ENCODE data around the gene RNF213. TPM values are rescaled to one million over a fixed set of nuclear protein-coding genes. Genes with fewer than 3 reads are reported as not detected.

RNF213 gene
- total and polyA plus RNA-seq, 2 of the 8 experiments (the other 6 are each of a cell fraction or from before 2014, with no cell fraction given), result 33.8 to 62.8 TPM

GRCh38 chr17:80431246-80432195 is 170.9 kb downstream of the RNF213 start:
- Histone ChIP-seq H2BK5ac (ENCODE audit: low read depth, low read length) (no peak overlapping the region), H4K8ac (ENCODE audit: extremely low read depth, insufficient read depth, low read length) (no peak overlapping the region), H2BK12ac (ENCODE audit: low read depth, low read length) (no peak overlapping the region), H3K79me1 (ENCODE audit: low read depth, low read length) (no peaks in the 10 kb centered on the region), H3K4ac (replicated peaks; ENCODE audit: insufficient read length, low read depth, low read length) (no peak overlapping the region), H3K4me3 (ENCODE audit: extremely low read depth in 1 of 4, insufficient read depth in 2 of 4, low read depth in 3 of 4, low read length in 4 of 4) (no peak overlapping the region), H3K9ac (replicated peaks in 1 of 4; ENCODE audit: extremely low read depth in 1 of 4, low read depth in 3 of 4, low read length in 3 of 4) (no peak overlapping the region), H2AFZ (ENCODE audit: low read length) (no peak overlapping the region), H3K18ac (ENCODE audit: extremely low read depth, low read length) (no peak overlapping the region), H4K20me1 (replicated peaks in 1 of 2; ENCODE audit: control insufficient read depth in 1 of 2, insufficient read depth in 2 of 2, low read length in 2 of 2) (peaks cover 0 to 2% of the 10 kb centered on the region in 2 experiments), H4K91ac (replicated peaks; ENCODE audit: insufficient read length, low read length) (no peak overlapping the region), H3K27me3 (replicated peaks in 1 of 4; ENCODE audit: control insufficient read depth in 3 of 4, extremely low read depth in 1 of 4, insufficient read depth in 3 of 4, low read length in 3 of 4) (peaks cover 0 to 2% (median 0%) of the 10 kb centered on the region in 4 experiments; a peak in 2 of 7 replicates), H3K23me2 (ENCODE audit: low read depth, low read length) (no peaks in the 10 kb centered on the region), H3K4me2 (ENCODE audit: insufficient read depth in 1 of 2, low read depth in 2 of 2, low read length in 2 of 2) (no peak overlapping the region), H3K36me3 (ENCODE audit: control insufficient read depth in 2 of 4, insufficient read depth in 4 of 4, low read length in 3 of 4) (no peaks in the 10 kb centered on the region; a peak in 1 of 8 replicates), H2BK15ac (ENCODE audit: low read length) (no peak overlapping the region), H3K27ac (ENCODE audit: low read depth, low read length) (no peak overlapping the region), H3K79me2 (ENCODE audit: control insufficient read depth in 1 of 2, insufficient read depth in 2 of 2, low read length in 2 of 2) (no peaks in the 10 kb centered on the region), H3K9me3 (ENCODE audit: insufficient read depth in 2 of 2, low read depth in 1 of 2, low read length in 1 of 2) (no peaks in the 10 kb centered on the region), H2BK20ac (ENCODE audit: low read length) (no peak overlapping the region), H2BK120ac (replicated peaks; ENCODE audit: low read depth, low read length) (no peak overlapping the region), H3K56ac (replicated peaks; ENCODE audit: insufficient read length, low read depth, low read length) (no peak overlapping the region), H3K4me1 (replicated peaks in 1 of 4; ENCODE audit: control insufficient read depth in 3 of 4, insufficient read depth in 4 of 4, low read length in 3 of 4) (peaks cover 0 to 8% (median 2%) of the 10 kb centered on the region in 4 experiments; a peak in 3 of 7 replicates), H4K5ac (ENCODE audit: insufficient read length, low read depth, low read length) (no peak overlapping the region), H3K23ac (ENCODE audit: insufficient read length) (no peak overlapping the region), H2AK5ac (ENCODE audit: low read depth, low read length) (no peak overlapping the region), H3K14ac (ENCODE audit: insufficient read length) (no peak overlapping the region)
- no peak for FAIRE-seq
- no peak for DNase-seq (ENCODE audit: low read depth in 1 of 2, low spot score in 2 of 2)
- 90% methylated on average over 25 of the region's 29 CpGs; no CpG with 5 or more reads in 1 of the 2 experiments for WGBS, 2 experiments (ENCODE audit: extremely low coverage in 1 of 2, insufficient coverage in 1 of 2, insufficient read length in 1 of 2, insufficient replicate concordance in 2 of 2, low coverage in 1 of 2, low lambda C conversion rate in 2 of 2, missing lambda C conversion rate in 1 of 2)
- CTCF ChIA-PET (ENCODE audit: partially characterized antibody), result interaction anchor here (1.1 to 1.6 kb wide), 3 partner anchors 77 to 547 kb away, joined by 3 read pairs; no protein-coding TSS in a partner anchor
- POLR2A ChIA-PET (ENCODE audit: partially characterized antibody), result interaction anchor here (1.2 kb wide), 1 partner anchor 23 kb away, joined by 3 read pairs; no protein-coding TSS in a partner anchor
- TF ChIP-seq USF2 (IDR thresholded peaks at IDR 0.05; ENCODE audit: low read length) (no peak), NRF1 (IDR thresholded peaks at IDR 0.05; ENCODE audit: low read depth, low read length) (no peak), TCF12 (IDR thresholded peaks at IDR 0.05; ENCODE audit: low read depth, low read length) (no peak), KDM5A (IDR thresholded peaks at IDR 0.05; ENCODE audit: low read length) (no peak), BRCA1 (IDR thresholded peaks at IDR 0.05; ENCODE audit: low read depth, low read length) (no peak), POLR2A (IDR thresholded peaks at IDR 0.05; ENCODE audit: control extremely low read depth in 1 of 2, low read depth in 2 of 2, low read length in 2 of 2) (no peak), CHD1 (IDR thresholded peaks at IDR 0.05; ENCODE audit: low read depth, low read length) (no peak), CBX5 (IDR thresholded peaks at IDR 0.05; ENCODE audit: low read depth, low read length) (no peak), TAF1 (IDR thresholded peaks at IDR 0.05; ENCODE audit: low read depth, low read length) (no peak), ZNF274 (IDR thresholded peaks at IDR 0.05; ENCODE audit: borderline replicate concordance, extremely low read depth, low read length) (no peak), CEBPB (IDR thresholded peaks at IDR 0.05; ENCODE audit: low read depth, low read length) (no peak), PHF8 (conservative IDR thresholded peaks at IDR 0.05; ENCODE audit: low read depth, low read length) (no peak)

Measured in H1 (cell line).